Fibroblast of skin of left quadriceps (primary cell): ENCODE data around the gene CCNL2.
"Not testable (repeated sequence)": the region's sequence is repeated elsewhere in the genome, so short reads cannot be mapped to it uniquely, and the experiment has no call there.

ENCODE experiments used
- DNase-seq, 2 experiments: peaks; one replicate each; pipeline ENCODE4 v3.0.0-alpha.2; 2013; ENCODE audit warnings: low read depth in 2 of 2

The CCNL2 gene

GRCh38 chr1:1419813-1420653 is 20.9 kb upstream of the CCNL2 start:
- no peak for DNase-seq

GRCh38 chr1:1419363-1419812 is 20.3 kb upstream of the CCNL2 start:
- DNase-seq: no peak

GRCh38 chr1:1418464-1419362 is 19.6 kb upstream of the CCNL2 start:
- DNase-seq: no peak

GRCh38 chr1:1417825-1418463 is 18.8 kb upstream of the CCNL2 start:
- not testable (repeated sequence) for DNase-seq

GRCh38 chr1:1417396-1417795 is 18.3 kb upstream of the CCNL2 start:
- DNase-seq: not testable (repeated sequence)

- no peak for DNase-seq
These were observed 16.6 kb upstream of the CCNL2 start for GRCh38 chr1:1415751-1416150.

- DNase-seq: not testable (repeated sequence)
These were observed 13.3 kb upstream of the CCNL2 start for GRCh38 chr1:1412311-1412902.

- no peak for DNase-seq
These were observed 12.5 kb upstream of the CCNL2 start for GRCh38 chr1:1411626-1412025.

- DNase-seq: not testable (repeated sequence)
These were observed 11.1 kb upstream of the CCNL2 start for GRCh38 chr1:1410238-1410637.

- no peak for DNase-seq
These were observed 8.6 kb upstream of the CCNL2 start for GRCh38 chr1:1407636-1408318.

GRCh38 chr1:1406821-1407635 is 7.9 kb upstream of the CCNL2 start, which contains the start of gene MRPL20:
MRPL20 (minus strand) TSS chr1:1407293; CDS start chr1:1407217, 76 bp downstream.
- DNase-seq: peak; percentile 67 to 71

GRCh38 chr1:1406101-1406820 is 7.1 kb upstream of the CCNL2 start:
- DNase-seq: no peak

- no peak for DNase-seq
These were observed 4.5 kb upstream of the CCNL2 start for GRCh38 chr1:1403653-1404052.

- DNase-seq: not testable (repeated sequence)
These were observed 3.8 kb upstream of the CCNL2 start for GRCh38 chr1:1402901-1403392.

- DNase-seq: peak in 1 of 2 experiments; percentile 17
These were observed 3.2 kb upstream of the CCNL2 start for GRCh38 chr1:1402072-1402900.

- DNase-seq: no peak
These were observed 2.4 kb upstream of the CCNL2 start for GRCh38 chr1:1401457-1402010.

GRCh38 chr1:1400576-1401456 is 1.7 kb upstream of the CCNL2 start:
- no peak for DNase-seq
